Type B pancreatic cell (in vitro differentiated cells): ENCODE results near the gene FBXL20. TPM values are rescaled to one million over a fixed set of nuclear protein-coding genes. Genes with fewer than 3 reads are reported as not detected.

Experiments
- DNase-seq: peaks from one replicate; pipeline ENCODE4 v3.0.0; 2021; ENCODE audit warnings: mixed read lengths; ENCODE audit not compliant: unreplicated experiment; ENCODE audit errors: extremely low spot score
- H3K27ac Mint-ChIP-seq: 2 replicates; pipeline ENCODE4 v1.8.0; 2021; ENCODE audit warnings: mild to moderate bottlenecking, mixed read lengths
- H3K27me3 Mint-ChIP-seq: 2 replicates; pipeline ENCODE4 v1.8.0; 2021; ENCODE audit warnings: mixed read lengths
- H3K36me3 Mint-ChIP-seq: 2 replicates; pipeline ENCODE4 v1.8.0; 2021; ENCODE audit warnings: mixed read lengths
- H3K4me1 Mint-ChIP-seq: one replicate; pipeline ENCODE4 v1.8.0; 2021; ENCODE audit warnings: mixed read lengths; ENCODE audit not compliant: unreplicated experiment
- H3K4me3 Mint-ChIP-seq: 2 replicates; pipeline ENCODE4 v1.8.0; 2021; ENCODE audit warnings: mild to moderate bottlenecking, mixed read lengths
- H3K9me3 Mint-ChIP-seq: 2 replicates; pipeline ENCODE4 v1.8.0; 2021; ENCODE audit warnings: mixed read lengths
- CTCF ChIP-seq: fragments of 200-600 bp; sonication (generic); conservative IDR thresholded peaks from 2 replicates; pipeline ENCODE4 v1.5.0; 2021; ENCODE audit warnings: antibody characterized with exemption, mild to moderate bottlenecking
- total RNA-seq: library from RNA; stranded (reverse); gene quantifications from 2 replicates; pipeline ENCODE4 v1.2.1, GENCODE V29; 2021; ENCODE audit warnings: low replicate concordance

Gene FBXL20
- total RNA-seq, 1 donor from 2014 or later: 21.6 TPM

- no peak for TF ChIP-seq CTCF
- Mint-ChIP-seq H3K36me3 (no peaks in the 10 kb centered on the region), H3K9me3 (no peaks in the 10 kb centered on the region), H3K27ac (peak overlapping the region; percentile 51), H3K27me3 (peaks cover 51% of the 10 kb centered on the region), H3K4me3 (no peak overlapping the region), H3K4me1 (peaks cover 24% of the 10 kb centered on the region)
- no peak for DNase-seq
Measured at GRCh38 chr17:39231091-39231561, 170.3 kb downstream of the FBXL20 start.

- no peak for DNase-seq
- Mint-ChIP-seq H3K27ac (no peak overlapping the region), H3K36me3 (no peaks in the 10 kb centered on the region), H3K4me1 (peaks cover 23% of the 10 kb centered on the region), H3K27me3 (peaks cover 50% of the 10 kb centered on the region), H3K4me3 (no peak overlapping the region), H3K9me3 (no peaks in the 10 kb centered on the region)
- no peak for TF ChIP-seq CTCF
Measured at GRCh38 chr17:39230361-39230760, 171.1 kb downstream of the FBXL20 start.

GRCh38 chr17:39229274-39229913 is 172.0 kb downstream of the FBXL20 start:
- Mint-ChIP-seq H3K4me1 (peaks cover 22% of the 10 kb centered on the region), H3K27ac (no peak overlapping the region), H3K9me3 (no peaks in the 10 kb centered on the region), H3K27me3 (peaks cover 55% of the 10 kb centered on the region), H3K4me3 (no peak overlapping the region), H3K36me3 (no peaks in the 10 kb centered on the region)
- TF ChIP-seq CTCF: no peak
- no peak for DNase-seq

- peaks cover 22% of the 10 kb centered on the region for H3K4me1 Mint-ChIP-seq
- H3K9me3 Mint-ChIP-seq: no peaks in the 10 kb centered on the region
- no peak for TF ChIP-seq CTCF
- H3K4me3 Mint-ChIP-seq: peak overlapping the region; percentile 25
- DNase-seq: no peak
- no peak overlapping the region for H3K27ac Mint-ChIP-seq
- peaks cover 70% of the 10 kb centered on the region for H3K27me3 Mint-ChIP-seq
- H3K36me3 Mint-ChIP-seq: no peaks in the 10 kb centered on the region
Measured at GRCh38 chr17:39227364-39227919, 174.0 kb downstream of the FBXL20 start.

- H3K4me1 Mint-ChIP-seq: peaks cover 14% of the 10 kb centered on the region
- no peak for TF ChIP-seq CTCF
- peaks cover 64% of the 10 kb centered on the region for H3K27me3 Mint-ChIP-seq
- H3K27ac Mint-ChIP-seq: no peak overlapping the region
- H3K9me3 Mint-ChIP-seq: no peaks in the 10 kb centered on the region
- peak overlapping the region; percentile 90 for H3K4me3 Mint-ChIP-seq
- H3K36me3 Mint-ChIP-seq: no peaks in the 10 kb centered on the region
- peak; percentile 91 for DNase-seq
Measured at GRCh38 chr17:39225959-39226683, 175.3 kb downstream of the FBXL20 start.
